Subcutaneous abdominal adipose tissue (tissue), 5 donors: ENCODE measurements around the gene MN1.

Experiments used
- H3K27ac ChIP-seq: one replicate; pipeline ENCODE4 v1.7.0; 2013; ENCODE audit warnings: low read depth, mild to moderate bottlenecking, inconsistent platforms, low read length, moderate library complexity
- H3K27me3 ChIP-seq, 5 donors: one replicate each; pipeline ENCODE4 v1.7.0; 2013; ENCODE audit warnings: low read length in 5 of 5, inconsistent platforms in 1 of 5; ENCODE audit not compliant: control insufficient read depth in 5 of 5, insufficient read depth in 4 of 5
- H3K36me3 ChIP-seq, 5 donors: one replicate each; pipeline ENCODE4 v1.7.0; 2013; ENCODE audit warnings: low read length in 5 of 5; ENCODE audit not compliant: control insufficient read depth in 5 of 5, insufficient read depth in 5 of 5
- H3K4me1 ChIP-seq, 5 donors: one replicate each; pipeline ENCODE4 v1.7.0; 2013; ENCODE audit warnings: low read length in 5 of 5, mild to moderate bottlenecking in 3 of 5, moderate library complexity in 1 of 5; ENCODE audit not compliant: control insufficient read depth in 5 of 5, insufficient read depth in 5 of 5
- H3K4me3 ChIP-seq, 5 donors: one replicate each; pipeline ENCODE4 v1.7.0; 2013; ENCODE audit warnings: low read length in 5 of 5, low read depth in 1 of 5
- H3K9ac ChIP-seq, 5 donors: one replicate each; pipeline ENCODE4 v1.7.0; 2013; ENCODE audit warnings: low read length in 5 of 5, mild to moderate bottlenecking in 4 of 5, moderate library complexity in 3 of 5
- H3K9me3 ChIP-seq, 5 donors: one replicate each; pipeline ENCODE4 v1.7.0; 2013; ENCODE audit warnings: low read length in 5 of 5; ENCODE audit not compliant: control insufficient read depth in 5 of 5
- donor health status: healthy.
- donor health status: healthy.
- donor health status: healthy.
- donor health status: healthy.
- donor health status: healthy.

Gene MN1

DNA sequence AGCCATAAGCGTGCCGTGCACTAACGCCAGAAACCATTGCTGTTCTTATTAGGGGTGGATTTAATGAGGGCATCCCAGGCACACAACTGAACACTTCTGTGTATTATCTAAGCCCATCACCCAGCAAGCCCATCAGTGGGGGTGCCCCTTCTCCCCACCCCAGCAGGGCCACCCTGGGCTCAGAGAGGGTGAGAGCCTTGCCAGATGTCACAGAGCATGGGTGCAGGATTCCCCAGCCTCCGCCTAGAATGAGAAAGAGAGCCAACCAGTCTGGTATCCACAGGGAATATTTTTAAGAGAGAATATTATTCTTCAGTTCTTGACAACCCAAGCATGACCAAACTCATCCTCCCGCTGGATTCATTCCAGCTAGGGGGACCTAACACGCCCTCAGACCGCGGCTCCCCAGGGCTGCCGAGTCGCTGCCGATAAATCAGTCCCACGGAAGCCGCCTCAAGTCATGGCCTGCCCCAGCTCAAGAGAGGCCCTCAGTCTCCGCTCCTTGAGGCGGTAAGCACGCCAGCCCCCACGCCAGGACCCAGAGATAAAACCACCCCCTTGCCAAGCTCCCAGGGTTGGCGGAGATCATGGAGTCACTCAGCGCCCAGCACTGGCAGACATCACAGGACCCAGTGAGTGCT is 47.2 kb downstream of the MN1 start:
- Histone ChIP-seq H3K27ac (peak overlapping the region; percentile 50), H3K36me3 (no peaks in the 10 kb centered on the region), H3K4me1 (peaks cover 6 to 67% (median 54%) of the 10 kb centered on the region in 5 donors), H3K4me3 (no peak overlapping the region), H3K9me3 (no peaks in the 10 kb centered on the region), H3K27me3 (no peaks in the 10 kb centered on the region), H3K9ac (no peak overlapping the region)

DNA sequence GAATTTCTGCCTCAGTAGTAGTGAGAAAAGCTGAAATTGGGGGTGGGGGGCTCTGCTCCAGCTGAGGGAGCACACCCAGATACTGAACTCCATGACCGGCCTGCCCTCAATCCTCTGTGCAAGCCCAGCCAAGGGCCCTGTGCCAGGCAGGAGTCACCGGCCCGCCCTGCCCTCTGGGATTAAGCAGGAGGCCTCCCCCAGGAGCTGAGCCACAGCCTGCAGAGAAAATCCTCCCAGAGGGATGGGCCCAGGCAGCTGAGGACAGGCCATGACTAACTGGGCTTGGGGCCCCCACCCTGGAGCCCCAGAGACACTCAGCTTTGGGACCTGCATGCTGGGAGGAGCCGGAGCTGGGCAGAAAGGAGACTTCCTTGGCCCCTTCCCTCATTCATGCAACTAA is 48.8 kb downstream of the MN1 start:
- no peaks in the 10 kb centered on the region for H3K27me3 ChIP-seq
- peak overlapping the region in 1 of 5 donors; percentile 23 for H3K9ac ChIP-seq
- H3K4me3 ChIP-seq, result no peak overlapping the region
- H3K36me3 ChIP-seq, result no peaks in the 10 kb centered on the region
- H3K4me1 ChIP-seq, result peaks cover 8 to 74% (median 64%) of the 10 kb centered on the region in 5 donors
- H3K9me3 ChIP-seq, result no peaks in the 10 kb centered on the region
- peak overlapping the region; percentile 13 for H3K27ac ChIP-seq

DNA sequence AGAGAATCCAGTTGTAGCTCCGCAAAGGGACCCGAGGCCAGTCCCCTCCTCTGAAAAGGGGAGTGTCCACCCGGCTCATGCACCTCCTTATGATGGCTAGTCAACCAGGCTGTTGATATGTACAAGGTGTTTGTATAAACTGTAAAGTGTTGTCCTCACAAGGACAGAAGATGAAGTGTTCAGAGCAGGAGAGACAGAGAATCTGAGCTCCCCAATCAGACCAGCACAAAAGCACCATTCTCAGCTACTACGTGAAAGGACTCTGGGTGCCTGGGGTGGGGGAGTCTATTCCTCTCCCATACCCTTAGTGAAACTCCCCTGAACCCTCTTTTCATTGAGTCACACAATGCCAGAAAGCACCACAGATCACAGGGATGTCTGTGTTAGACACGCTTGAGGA is 49.4 kb downstream of the MN1 start:
- peak overlapping the region; percentile 13 for H3K27ac ChIP-seq
- no peaks in the 10 kb centered on the region for H3K27me3 ChIP-seq
- H3K9ac ChIP-seq, result peak overlapping the region in 1 of 5 donors; percentile 11
- no peaks in the 10 kb centered on the region for H3K36me3 ChIP-seq
- H3K9me3 ChIP-seq, result no peaks in the 10 kb centered on the region
- H3K4me1 ChIP-seq, result peaks cover 11 to 73% (median 61%) of the 10 kb centered on the region in 5 donors
- H3K4me3 ChIP-seq, result no peak overlapping the region

DNA sequence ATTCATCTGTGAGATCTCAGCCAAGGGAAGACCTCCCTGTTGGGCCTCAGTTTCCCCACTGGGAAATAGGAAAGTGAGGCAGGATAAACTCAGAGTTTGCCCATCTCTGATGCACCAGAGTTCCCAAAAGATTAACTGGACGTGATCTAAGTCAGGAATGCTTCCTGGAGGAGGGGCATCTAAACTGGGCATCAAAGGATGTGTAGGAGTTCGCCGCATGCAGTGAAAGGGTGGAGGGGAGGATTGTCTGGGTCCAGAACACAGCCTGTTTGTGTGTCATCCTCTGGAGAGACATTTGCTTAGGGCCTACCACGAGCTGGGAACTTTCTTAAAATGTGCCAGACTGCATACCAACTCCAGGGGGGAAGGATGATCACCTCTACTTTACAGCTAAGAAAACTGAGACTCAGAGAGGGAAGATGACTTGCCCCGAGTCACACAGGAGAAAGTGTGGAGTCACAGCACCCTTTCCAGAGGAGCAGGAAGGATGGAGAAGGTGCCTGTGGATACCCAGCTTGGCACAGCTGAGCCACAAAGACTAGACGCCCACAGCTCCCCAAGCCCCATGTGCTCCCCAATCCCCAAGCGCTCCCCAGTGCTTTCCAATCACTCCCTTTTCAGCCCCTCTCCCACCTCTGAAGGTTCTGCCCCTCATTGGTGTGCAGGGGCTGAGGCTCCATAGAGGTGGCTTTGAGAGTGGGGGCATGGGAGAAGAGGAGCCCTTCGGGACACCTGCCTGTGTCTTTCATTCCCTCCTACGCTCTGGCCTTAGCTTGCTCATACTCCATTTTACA is 50.1 kb downstream of the MN1 start:
- no peaks in the 10 kb centered on the region for H3K9me3 ChIP-seq
- H3K9ac ChIP-seq, result no peak overlapping the region
- H3K4me3 ChIP-seq, result no peak overlapping the region
- H3K4me1 ChIP-seq, result peaks cover 11 to 67% (median 59%) of the 10 kb centered on the region in 5 donors
- H3K27ac ChIP-seq, result peak overlapping the region; percentile 89
- no peaks in the 10 kb centered on the region for H3K36me3 ChIP-seq
- H3K27me3 ChIP-seq, result no peaks in the 10 kb centered on the region

DNA sequence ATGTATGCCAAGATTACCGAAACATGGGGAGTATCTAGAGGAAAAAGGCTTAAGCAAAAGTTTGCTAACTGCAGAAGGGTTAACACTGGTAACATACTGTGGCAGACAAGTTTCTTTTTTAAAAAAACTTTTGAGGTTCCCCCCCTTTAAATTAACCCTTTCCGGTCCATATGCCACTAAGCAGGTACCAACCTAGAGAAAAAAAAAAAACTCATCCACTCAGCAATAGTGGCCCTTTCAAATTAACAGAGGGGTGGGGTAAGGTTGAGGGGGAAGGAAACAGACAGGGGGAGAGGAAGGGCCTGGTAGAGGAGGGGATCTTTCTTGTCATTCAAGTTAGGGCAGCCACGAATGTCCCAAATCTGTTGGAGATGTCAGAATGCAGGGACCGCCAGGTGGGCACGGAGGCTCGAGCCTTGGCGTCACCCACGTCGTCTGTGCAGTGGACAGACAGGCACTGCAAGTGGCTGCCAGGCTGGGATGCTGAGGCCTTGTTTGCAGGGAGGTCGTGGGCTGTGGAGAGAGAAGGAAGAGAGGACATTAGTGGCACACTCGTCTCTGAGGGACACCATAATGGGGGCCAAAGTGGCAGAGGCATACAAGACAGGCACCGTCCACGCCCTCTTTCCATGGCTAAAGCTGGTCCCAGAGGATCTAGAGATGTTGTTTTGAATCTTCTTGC is 50.8 kb downstream of the MN1 start:
- Histone ChIP-seq H3K4me3 (no peak overlapping the region), H3K36me3 (no peaks in the 10 kb centered on the region), H3K27me3 (no peaks in the 10 kb centered on the region), H3K9me3 (no peaks in the 10 kb centered on the region), H3K9ac (peak overlapping the region in 1 of 5 donors; percentile 6), H3K27ac (peak overlapping the region; percentile 89), H3K4me1 (peaks cover 13 to 67% (median 59%) of the 10 kb centered on the region in 5 donors)

DNA sequence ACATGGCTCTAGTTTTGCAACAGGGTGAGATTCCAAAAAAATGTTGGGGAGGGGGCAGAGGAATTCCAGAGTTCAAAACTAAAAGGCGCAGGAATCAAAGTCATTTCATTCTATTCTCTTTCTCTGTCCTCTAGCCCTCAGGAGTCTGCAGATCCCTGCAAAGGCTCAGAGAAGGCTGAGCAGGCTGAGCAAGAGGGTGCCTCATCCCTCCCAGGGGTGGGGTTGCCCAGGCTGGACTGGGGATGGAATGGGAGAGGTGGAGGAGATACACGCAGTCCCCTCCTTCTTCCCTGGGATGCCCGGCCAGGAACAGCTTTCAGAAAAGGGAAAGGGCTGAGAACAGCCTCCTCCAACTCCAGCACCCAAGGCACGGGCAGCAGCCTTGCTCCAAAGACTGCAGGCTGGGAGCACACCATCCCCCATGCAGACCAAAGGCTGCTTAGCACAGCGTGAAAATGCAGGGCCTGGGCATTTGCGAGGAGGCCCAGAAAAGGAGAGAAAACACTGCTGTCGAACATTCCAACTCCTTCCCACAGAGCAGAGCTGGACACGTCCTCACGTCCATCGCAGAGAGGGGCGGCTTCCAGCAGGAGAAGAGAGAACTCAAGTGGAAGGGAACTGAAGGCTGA is 51.8 kb downstream of the MN1 start:
- H3K27me3 ChIP-seq, result no peaks in the 10 kb centered on the region
- H3K27ac ChIP-seq, result peak overlapping the region; percentile 89
- no peaks in the 10 kb centered on the region for H3K36me3 ChIP-seq
- no peaks in the 10 kb centered on the region for H3K9me3 ChIP-seq
- H3K4me1 ChIP-seq, result peaks cover 13 to 62% (median 55%) of the 10 kb centered on the region in 5 donors
- no peak overlapping the region for H3K4me3 ChIP-seq
- peak overlapping the region in 3 of 5 donors; percentile 6 to 66 (median 48) for H3K9ac ChIP-seq

DNA sequence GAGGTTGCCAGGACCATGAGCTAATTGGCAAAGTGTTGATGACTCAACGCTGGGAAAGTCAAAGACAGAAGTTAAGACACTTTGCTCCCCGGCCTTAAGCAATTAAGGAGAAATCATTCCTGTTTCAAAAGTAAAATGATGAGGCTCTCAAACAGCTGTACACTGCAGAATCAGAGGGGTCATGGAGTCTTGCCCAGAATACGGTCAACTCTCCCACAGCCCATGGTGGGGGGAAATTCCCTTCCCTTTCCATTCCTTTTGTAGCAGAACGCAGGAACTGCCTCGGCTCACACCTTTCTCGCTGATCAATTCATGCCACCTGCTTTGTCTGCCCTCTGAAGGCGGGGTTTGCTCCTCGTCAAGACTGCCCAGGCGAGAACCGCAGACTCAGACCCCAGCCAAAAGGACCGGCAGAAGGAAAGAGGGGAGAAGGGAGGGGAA is 52.8 kb downstream of the MN1 start:
- Histone ChIP-seq H3K9ac (peak overlapping the region in 3 of 5 donors; percentile 8 to 66 (median 64)), H3K27me3 (no peaks in the 10 kb centered on the region), H3K4me3 (peak overlapping the region in 1 of 5 donors; percentile 17), H3K9me3 (no peaks in the 10 kb centered on the region), H3K36me3 (no peaks in the 10 kb centered on the region), H3K27ac (peak overlapping the region; percentile 89), H3K4me1 (peaks cover 11 to 53% (median 46%) of the 10 kb centered on the region in 5 donors)

DNA sequence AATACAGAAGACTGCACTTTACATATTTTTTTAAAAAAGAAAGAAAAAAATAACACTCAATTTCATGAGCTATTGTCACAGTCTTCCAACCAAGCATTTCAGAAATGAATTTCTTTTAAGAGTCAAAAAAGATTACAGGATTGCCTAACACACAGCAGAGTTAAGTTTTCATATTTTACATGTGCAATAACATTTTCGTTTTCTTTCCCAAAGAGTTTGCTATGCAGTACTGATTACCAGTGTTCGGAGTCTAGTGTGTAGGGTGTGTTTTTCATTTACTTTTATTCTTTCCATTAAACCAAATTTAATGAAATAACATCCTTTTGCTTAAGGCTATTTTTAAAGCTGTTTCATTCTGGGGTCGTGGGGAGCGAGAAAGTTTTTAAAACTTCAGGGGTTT is 53.2 kb downstream of the MN1 start:
- Histone ChIP-seq H3K36me3 (no peaks in the 10 kb centered on the region), H3K4me1 (peaks cover 11 to 49% (median 42%) of the 10 kb centered on the region in 5 donors), H3K9me3 (no peaks in the 10 kb centered on the region), H3K27me3 (no peaks in the 10 kb centered on the region), H3K9ac (peak overlapping the region in 3 of 5 donors; percentile 32 to 64 (median 41)), H3K4me3 (no peak overlapping the region), H3K27ac (peak overlapping the region; percentile 89)

DNA sequence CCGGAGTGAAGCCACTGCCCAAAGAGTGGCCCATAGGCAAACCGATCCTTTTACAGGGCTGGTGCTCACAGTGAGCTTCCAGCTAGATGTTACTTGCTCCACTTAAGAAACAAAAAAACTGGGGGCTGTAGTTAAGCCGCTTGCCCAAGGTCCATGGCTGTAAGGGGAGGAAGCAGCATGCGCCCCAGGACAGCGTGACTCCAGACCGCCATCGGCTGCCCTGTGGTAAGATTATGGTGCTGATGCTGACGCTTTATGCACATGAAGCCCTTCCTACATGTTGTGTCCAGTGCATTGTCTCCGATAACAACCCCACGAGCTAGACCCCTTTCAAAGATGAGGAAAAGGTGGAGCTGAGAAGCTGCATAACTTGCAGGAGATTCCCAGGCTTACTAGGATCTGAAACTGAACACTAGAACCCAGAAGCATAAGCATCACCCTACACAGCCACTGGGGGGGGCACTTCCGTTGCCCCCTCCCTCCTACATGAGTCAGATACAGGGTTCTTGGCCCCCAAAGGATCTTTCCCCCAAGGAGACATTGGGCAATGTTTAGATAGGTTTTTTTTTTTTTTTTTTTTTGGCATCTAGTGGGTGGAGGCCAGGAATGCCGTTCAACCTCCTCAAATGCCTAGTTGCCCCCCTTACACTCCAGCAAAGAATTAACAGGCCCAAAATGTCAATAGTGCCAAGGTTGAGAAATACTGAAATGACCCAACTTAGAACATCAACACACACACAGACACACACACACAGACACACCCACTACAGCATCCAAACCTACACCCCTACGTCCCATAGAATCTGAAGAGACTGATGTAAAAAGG is 53.9 kb downstream of the MN1 start:
- no peaks in the 10 kb centered on the region for H3K27me3 ChIP-seq
- no peak overlapping the region for H3K4me3 ChIP-seq
- no peaks in the 10 kb centered on the region for H3K9me3 ChIP-seq
- H3K9ac ChIP-seq, result peak overlapping the region in 4 of 5 donors; percentile 5 to 64 (median 36)
- peak overlapping the region; percentile 89 for H3K27ac ChIP-seq
- peaks cover 11 to 41% (median 34%) of the 10 kb centered on the region in 5 donors for H3K4me1 ChIP-seq
- H3K36me3 ChIP-seq, result no peaks in the 10 kb centered on the region
